ENCODE results near the gene TSSC4.

TSSC4 gene

GRCh38 chr11:2369896-2370295 is 30.7 kb upstream of the TSSC4 start:
- DNase-seq, result no peak

DNA sequence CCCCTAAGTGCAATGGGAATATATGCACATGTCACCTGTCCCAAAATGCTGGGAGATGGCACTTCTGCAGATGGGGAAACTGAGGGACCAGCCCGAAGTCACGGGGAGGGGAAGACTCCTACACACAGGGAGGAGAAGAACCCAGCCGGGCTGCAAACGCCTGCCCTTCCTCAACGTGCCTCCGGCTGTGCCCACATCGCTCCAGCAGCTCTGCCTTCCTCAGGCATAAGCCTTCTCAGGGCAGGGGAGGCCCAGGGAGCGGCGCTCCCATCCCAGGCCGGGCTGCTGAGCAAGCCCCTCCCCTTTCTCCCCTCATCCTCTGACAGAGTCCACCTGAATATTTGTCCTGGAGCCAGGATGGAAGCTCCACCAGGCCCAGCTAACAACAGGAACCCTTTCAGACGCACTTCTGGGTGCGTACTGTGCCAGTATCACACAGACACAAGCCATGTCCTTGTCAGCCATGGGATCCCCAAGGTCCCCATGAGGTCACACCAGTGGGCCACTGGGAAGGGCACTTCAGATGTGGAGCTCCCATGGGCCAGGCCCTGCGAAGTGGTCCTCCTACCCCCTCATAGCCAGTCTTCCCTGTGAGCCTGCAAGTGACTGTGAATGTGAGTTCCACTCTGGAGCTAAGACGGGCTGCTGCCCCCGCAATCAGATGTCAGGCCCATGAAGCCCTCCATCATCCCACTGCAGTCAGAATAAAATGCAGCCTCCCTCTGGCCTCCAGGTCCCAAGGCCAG is 25.9 kb upstream of the TSSC4 start:
- no peak for DNase-seq

DNA sequence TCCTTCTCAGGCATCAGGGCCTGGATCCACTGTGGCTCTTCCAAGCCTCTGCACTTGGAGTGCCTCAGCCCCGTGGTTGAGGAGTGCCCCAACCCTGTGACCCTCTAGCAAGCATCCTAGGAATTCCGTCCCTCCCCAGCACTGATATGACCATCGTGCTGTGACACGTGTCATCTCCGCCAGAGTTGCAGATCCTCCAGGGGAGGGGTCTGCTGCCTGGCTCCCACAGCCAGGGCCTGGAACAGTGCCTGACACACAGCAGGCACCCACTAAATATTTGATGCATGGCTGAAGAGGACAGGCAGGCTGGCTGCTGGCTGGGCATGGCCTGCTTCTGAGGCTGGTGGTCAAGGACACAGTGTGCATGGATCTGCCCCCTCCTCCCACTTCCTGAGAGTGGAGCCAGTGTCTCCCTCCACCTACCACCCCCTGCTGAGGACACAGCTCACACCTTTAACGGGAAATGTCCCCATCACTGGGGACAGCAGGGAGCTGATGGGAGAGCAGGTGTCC is 25.2 kb upstream of the TSSC4 start:
- DNase-seq, result no peak

DNA sequence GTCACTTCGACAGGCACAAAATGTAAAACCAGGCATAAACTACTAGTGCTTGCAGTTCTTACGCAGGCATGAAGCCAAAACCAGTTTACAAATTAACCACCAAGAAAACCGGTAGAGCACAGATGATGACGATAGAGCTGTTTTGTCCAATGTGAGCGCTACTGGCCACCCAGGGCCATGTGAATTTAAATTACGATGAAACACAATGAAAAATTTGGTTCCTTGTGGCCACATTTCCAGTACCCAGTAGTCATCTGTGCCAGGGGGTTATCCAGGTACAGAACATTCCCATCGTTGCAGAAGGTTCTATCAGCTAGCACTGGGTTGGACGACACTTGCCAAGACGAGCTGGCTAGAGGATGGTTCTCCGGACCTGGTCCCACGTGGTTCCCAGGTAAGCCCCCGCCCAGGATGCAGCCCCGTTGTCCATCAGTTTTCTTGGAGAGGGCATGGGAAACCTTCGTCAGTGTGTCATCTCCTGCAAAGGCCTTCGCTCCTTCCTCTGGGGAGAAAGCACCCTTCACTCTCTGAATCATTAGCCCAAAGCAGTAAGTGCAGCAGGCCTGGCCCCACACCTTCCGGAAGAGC is 24.5 kb upstream of the TSSC4 start:
- no peak for DNase-seq

- no peak for DNase-seq
These were observed 23.6 kb upstream of the TSSC4 start, which contains the start of gene CD81 for GRCh38 chr11:2376751-2377451. CD81 (plus strand) TSS chr11:2377310; CDS start chr11:2377550, 240 bp downstream.

- DNase-seq, result no peak
These were observed 22.8 kb upstream of the TSSC4 start for GRCh38 chr11:2377511-2378443.

GRCh38 chr11:2378527-2379210 is 21.9 kb upstream of the TSSC4 start:
- DNase-seq, result no peak

- DNase-seq, result no peak
These were observed 20.9 kb upstream of the TSSC4 start for GRCh38 chr11:2379466-2380174.

DNA sequence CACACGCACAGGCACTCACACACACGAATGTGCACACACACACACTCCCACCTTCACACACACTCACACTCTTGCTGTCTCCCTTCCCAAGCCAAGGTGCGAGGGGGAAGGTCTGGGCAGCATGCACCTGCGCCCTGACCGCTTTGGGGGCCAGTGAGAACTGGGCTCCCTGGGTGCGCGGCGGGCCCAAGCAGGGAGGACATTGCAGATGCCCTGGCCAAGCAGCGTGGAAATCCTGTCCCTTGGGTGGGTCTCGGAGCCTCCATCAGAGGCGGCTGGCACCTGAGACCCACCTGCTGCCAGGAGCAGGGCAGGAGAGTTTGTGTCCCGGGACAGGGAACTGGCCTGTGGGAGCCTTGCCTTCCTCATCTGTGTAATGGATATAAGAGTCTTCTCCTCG is 20.2 kb upstream of the TSSC4 start:
- no peak for DNase-seq

DNA sequence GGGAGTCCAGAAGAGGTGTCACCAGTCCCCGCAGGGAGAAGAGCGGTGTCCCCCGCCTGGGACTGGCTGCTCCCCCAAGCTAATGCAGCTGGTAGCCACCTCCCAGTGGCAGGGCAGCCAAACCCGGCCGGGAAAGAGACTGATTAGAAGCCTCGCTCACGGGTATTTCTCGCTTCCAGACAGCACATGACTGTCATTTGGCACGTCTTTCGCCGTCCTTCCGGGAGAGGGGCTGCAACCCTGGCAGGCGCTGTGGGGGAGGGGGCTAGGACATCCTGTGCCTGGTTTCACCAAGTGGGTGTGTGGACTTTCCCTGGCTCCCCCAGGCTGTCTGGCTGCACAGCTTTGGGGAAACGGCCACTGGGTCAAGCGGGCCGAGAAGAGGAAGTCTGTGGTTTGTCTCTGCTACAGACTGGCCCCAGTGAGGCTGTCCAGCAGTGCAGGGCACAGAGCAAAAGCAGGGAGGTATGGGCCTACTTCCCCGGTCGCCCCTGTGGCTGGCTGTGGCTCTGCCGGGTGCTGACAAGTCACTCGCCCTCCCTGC is 19.7 kb upstream of the TSSC4 start:
- DNase-seq, result no peak

DNA sequence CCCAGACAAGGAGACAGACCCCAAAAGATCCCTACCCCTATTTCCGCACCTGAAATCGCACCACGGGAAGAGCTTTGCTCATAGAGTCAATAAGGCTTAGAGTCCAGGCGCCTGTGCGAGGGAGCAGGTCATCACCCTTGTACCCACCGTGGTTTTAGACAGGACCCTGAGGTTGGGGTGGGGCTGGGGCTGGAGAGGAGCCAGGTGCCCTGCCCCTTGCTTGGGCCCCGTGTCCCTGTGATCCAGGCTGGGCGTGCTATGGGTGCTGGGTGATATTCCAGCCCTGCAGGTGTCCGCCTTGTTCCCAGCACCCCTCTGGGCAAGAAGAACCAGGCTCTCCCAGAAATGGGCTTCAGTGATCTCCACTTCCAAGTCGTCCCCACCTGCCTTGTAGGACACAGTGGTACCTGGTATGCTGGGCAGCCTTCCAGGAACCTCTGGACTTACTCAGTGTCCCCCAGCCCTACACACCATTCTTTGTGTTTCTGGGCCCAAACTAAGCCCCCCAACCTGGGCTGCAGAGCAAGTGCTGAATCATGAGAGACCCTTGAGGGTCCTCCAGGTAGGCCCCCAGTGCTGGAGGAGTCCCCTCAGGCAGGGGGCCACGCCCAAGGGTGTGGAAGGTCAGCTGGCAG is 18.9 kb upstream of the TSSC4 start:
- DNase-seq, result no peak

- no peak for DNase-seq
These were observed 18.4 kb upstream of the TSSC4 start for GRCh38 chr11:2382129-2382517.

GRCh38 chr11:2382936-2383851 is 17.4 kb upstream of the TSSC4 start:
- DNase-seq, result no peak

GRCh38 chr11:2383852-2384804 is 16.4 kb upstream of the TSSC4 start:
- DNase-seq, result no peak

DNA sequence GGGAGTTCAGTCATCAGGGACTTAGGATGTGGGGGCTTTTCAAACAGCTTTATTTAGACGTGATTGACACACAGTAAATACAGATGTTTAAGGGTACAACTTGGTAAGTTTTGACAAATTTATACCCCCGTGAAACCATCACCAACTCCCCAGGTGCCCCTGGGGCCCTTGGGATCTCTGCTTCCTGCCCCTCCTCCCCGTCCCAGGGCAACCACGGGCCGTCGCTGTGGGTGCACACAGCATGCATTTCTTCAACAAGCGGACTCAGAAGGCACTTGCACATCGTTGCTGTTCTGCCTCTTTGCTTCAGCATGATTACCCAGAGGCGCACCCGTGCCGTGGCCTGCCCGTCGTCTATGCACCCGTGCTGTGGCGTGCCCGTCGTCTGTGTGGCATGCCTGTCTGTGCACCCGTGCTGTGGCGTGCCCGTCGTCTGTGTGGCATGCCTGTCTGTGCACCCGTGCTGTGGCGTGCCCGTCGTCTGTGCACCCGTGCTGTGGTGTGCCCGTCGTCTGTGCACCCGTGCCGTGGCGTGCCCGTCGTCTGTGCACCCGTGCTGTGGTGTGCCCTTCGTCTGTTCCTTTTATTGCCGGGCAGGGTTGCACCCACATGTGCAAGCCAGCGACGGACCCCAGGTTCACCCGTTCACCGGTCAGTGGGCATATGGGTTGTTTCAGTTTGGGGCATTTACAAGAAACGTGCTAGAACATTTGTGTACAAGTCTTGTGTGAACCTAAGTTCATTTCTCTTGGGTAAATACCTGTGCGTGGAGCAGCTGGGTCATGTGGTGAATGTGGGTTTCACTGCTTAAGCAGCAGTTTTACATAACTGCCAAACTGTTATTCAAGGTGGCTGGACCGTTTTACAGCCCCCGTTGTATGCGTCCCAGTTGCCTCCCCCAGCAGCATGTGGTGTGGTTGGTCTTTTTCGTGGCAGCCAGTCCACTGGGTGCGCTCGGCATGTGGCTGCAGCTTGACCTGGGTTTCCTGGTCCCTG is 15.1 kb upstream of the TSSC4 start:
- no peak for DNase-seq

DNA sequence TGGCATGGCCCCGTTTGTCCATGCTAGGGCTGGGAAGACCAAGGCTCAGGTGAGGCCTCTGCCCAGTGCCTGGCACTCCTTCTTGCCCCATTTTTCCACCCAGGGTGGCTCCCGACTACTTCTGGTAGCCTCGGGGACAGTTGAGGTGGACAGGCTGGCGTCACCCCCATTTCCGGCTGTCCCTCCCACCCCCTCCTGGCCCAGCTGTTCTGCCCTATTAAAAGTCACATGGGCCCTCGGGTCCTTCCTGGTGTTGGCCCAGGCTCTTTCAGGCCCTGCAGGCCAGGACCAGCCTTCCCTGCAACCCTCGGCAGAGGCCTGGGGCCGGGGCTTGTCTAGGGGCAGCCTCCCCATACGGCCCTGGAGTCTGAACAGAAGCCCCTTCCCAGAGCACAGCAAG is 14.0 kb upstream of the TSSC4 start:
- no peak for DNase-seq

Measured in NCI-H2029 (cell line).